GM21360 (cell line): ENCODE measurements around the gene TMEM44.

Source experiments
- ATAC-seq: cut with Tn5 transposase; IDR thresholded peaks from one replicate; pipeline ENCODE4 v1.9.1; 2021; ENCODE audit warnings: mild to moderate bottlenecking, moderate library complexity; ENCODE audit not compliant: unreplicated experiment

Gene TMEM44

DNA sequence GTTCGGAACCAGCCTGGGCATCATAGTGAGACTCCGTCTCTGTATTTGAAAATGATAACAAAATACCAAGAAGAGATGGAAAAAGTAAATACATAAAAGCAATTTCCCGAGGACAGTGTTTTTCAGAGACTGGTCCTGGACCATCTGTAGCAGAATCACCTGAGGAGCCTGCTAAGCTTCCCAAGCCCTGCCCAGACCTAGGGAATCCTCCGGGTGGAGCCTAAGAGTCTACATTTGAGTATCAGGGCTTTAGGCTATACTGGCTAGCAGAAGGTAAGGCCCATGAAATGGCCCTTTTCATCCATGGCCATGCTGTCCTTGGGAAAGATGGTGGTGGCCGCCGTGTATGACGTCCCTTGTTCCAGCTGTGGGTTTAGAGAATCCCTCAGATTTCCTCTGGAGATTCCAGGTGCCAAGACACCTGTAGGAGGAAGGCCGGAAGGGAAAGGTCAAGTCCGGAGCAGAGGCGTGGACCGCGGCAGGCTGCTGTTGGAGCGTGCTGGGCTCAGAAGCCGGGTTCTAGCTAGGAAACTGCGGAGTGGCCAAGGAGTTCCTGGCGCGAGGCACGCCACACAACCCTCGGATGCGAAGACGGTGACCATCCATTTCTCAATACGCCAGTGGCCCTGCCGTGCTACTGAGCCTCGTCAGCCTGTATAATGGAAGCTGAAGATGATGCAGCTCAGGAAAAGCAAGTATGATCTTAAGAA lies 50.9 kb downstream of the TMEM44 start:
- ATAC-seq, result no peak

DNA sequence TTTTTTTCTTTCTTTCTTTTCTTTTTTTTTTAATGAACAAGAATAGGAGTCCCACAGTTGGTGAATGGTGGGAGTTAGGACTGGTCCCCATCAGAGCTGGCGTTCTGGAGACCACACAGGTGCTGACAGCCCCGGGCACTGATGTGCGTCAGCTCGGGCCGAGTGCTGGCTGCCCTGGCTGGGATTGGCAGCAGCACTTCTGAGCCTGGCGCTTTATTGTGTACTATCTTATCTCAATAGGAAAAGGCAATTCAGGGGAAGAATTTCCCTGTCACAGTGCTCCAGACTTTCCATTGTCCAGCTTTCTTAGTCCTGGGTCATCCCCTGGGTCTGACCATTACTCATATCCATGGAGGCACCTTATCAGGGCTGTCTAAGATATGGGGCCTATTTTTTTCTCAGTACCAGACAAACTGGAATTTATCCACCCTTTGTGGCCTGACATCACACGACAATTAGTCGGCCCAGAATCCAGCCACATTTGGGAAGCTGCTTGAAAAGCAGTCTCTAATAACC lies 54.1 kb downstream of the TMEM44 start:
- no peak for ATAC-seq

DNA sequence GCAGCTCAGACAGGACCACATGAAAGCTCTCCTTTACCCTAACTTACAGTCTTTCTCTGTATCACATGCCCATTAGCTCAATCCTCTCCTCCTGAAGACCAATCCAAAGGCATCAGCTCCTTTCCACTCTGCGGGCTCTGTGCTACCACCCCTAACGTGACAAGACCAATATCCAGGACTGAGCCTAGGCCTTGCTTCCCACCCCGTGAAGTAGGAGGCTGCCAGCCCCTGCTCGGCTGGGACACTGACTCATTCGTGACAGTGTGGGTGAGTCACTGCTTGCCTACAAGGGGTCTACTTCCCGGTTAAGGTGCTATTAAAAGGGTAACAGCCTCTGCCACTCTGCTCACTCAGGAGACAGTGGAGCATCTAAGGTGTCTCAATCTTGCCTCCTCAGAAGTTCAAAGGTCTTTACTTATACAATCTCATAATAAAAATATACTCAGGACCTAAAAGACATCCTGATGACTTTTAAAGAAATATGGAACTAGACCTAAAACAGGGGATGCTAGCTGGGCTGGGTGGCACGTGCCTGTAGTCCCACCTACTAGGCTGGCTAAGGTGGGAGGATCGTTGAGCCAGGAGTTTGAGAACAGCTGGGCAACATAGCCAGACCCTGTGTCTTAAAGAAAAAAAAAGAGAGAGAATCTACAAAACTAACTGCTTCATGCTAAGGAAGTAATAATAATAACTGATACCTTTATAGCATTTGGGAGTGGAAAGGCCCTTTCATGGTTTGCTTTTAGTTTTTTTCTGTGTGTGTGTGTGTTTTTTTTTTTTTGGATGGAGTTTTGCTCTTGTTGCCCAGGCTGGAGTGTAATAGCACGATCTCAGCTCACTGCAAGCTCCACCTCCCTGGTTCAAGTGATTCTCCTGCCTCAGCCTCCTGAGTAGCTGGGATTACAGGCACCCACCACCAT lies 55.0 kb downstream of the TMEM44 start:
- ATAC-seq, result no peak

DNA sequence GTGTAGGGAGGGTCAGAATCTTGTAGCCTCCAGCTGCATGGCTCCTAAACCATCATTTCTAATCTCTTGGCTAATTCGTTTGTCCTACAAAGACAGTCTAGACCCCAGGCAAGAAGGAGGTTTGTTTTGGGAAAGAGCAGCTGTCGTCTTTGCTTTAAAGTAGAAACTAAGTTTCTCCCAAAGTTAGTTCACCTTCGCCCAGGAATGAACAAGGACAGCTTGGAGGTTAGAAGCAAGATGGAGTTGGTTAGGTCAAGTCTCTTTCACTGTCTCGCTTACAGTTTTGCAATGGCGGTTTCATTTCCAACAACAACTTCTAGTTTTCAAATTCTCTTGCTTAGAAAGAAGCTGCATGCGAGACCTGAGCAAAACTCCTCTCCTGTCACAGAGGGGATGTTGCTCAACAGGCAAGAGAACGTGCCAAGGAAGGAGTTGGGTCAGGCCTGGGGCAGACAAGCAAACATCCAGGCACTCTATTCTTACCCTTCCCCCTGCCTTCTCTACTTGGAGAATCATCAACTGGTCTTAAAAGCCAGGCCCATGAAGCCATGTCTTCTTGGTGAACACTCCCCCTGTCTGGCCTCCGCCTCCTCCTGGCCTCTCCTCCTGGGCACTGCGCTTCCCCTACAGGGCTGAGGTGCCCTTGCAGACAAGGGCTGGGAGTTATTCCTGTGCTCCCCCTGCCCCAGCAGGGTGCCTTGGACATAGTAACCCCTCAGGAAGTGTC lies 57.6 kb downstream of the TMEM44 start:
- no peak for ATAC-seq

DNA sequence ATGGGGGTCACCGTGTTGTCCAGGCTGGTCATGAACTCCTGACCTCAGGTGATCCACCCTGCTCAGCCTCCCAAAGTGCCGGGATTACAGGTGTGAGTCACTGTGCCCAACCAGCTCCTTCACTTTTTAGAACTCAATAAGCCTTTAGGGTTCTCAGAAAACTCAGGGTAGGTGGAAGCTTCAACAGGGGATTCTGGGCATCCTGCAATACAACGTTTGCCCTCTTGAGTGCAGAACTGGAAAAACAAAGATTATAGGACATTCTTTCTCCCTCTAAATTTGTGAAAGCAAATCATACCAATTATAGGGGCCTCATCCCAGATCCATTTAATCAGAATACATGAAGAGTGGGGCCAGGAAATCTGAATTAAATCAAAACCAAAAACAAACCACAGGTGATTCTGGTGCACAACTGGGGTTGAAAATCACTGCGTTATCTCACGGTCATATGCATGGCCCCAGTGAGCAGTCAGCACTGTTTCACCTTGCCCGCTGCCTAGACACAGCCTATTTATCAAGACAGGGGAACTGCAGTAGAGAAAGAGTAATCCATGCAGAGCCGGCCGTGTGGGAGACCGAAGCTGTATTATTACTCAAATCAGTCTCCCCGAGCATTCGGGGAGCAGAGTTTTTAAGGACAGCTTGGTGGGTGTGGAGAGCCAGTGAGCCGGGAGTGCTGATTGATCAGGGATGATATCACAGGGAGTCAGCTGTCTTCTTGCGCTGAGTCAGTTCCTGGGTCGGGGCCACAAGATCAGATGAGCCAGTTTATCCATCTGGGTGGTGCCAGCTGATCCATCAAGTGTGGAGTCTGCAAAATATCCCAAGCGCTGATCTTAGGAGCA lies 58.4 kb downstream of the TMEM44 start:
- no peak for ATAC-seq

DNA sequence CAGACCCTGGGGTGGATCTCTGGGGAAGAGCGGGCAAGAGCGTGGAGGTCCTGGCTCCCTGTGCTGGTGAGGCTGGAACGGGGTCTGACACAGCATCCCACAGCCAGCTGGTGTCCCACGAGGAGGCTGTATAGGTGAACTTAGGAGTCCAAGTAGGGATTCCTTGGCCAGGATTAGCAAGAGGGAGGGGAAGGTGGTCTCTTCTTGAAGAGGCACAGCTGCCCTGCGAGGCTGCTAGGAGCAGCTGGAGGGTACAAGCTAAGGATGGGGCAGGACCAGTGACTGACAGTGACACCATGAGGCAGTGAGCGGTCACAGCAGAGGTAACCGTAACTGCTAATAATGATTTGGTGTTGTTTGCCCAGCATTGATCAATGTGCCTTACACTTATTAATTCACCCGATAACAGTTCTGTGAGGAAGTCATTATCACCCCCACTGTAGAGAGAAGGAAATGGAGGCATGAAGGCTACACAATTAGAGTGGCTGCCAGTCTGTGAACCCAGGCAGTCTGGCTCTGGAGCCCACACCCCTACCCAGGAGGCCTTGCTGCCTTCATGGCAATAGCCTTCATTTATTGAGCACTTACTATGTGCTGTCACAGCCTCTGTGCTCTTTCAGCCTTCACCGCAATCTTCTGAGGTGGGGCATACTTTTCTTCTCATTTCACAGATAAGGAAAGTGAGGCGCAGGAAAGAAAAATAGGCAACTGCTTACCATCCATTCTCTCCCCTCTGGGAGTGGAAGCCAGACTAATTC lies 59.4 kb downstream of the TMEM44 start:
- peak; percentile 79 for ATAC-seq

DNA sequence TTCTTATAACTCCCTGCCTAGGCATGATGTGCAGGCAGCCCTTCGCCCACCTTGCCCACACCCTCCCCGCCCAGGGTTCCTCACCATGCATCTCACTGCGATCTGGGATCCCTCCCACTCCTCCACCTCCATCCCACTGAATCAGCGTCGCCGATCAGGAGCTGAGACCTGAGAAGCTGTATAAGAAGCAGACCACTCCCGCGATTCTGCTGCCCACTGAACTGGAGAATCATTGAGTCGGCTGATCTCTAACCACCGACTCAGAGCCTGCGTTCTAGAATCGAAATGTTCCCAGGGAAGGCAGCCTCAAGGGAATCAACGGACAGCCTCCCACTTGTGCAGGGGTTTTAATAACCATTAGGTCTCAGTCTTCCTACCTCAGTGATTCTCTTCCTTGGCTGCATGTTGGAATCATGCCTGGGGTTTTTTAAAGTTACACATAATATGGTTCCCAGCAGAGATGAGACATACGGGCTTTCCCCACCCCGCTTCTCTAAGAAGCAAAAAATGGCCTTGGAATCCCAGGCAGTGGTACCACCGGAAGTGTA lies 60.2 kb downstream of the TMEM44 start:
- ATAC-seq, result no peak

DNA sequence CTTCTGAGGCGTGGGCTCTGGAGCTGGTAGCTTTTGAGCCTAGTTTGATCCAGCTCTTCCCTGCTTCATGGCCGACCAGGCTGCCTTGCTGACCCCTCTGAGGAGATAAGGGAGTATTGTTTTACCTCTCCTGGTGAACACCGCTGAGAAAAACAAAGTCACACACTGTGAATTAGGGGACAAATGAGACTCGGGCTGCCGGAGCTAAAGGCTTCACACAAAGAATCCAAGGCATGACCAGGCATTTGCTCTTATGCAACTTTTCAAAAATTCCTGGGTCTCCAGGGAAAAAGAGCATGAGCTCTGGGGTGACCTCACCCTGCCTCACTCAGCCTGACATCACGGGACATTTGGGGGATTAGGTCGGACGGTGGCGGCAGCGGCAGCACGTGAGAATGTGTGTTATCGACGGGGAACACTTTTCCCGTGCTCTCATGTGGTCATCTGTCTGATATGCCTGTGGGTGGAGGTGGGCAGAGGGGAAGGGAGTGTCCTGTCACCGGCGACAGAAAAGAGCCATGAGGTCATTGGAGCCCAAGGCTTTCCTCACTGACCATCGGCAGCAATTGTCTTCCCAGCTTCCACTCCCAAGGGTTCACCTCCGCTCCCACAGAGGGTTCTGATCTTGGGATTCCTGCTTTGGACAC lies 61.0 kb downstream of the TMEM44 start:
- ATAC-seq, result no peak

DNA sequence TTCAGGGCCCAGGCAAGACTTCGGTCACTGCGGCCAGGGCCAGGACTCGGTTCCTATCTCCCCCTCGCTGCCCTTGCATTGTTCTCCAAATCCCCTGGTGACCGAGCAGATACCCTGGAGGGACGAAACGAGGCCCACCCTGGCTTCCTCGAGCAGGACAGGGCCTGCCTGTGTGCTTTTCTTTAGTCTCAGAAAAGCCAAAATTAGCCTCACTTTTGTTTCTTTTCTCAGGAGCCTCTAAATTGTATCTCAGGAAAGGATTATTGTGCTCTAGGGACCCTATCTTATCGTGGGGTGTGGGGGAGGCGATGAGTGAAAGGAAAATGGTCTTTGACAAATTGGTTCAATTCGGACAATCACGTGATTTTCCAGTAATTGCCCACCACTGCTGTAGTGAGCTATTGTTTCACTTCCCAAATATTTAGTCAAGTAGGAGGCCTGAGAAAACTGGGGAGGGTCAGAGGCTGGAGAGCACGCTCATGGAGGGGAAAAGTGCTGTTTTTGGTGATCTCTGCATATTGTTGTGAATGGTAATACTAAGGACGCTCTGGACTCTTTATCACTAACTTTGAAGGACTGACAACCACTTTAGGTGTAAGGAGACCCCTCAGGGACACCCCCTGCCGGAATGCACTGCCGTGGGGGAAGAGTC lies 61.6 kb downstream of the TMEM44 start:
- ATAC-seq, result no peak

DNA sequence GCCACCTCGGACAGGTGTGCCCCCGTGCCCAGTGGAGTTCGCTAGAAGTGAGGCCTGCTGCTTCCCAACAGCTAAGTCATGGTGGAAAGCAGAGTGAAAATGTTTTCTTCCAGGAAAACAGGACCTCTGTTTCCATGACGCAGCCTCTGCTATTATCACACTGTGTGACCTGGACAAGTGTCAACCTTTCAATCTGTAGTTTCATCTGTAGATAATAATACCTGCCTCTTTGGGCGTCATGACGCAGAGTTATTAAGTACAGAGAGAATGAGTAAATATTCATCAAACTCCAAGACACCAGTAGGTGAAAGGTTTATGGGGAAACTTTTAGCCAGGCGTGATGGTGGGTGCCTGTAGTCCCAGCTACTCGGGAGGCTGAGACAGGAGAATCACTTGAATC lies 62.3 kb downstream of the TMEM44 start:
- ATAC-seq, result no peak

DNA sequence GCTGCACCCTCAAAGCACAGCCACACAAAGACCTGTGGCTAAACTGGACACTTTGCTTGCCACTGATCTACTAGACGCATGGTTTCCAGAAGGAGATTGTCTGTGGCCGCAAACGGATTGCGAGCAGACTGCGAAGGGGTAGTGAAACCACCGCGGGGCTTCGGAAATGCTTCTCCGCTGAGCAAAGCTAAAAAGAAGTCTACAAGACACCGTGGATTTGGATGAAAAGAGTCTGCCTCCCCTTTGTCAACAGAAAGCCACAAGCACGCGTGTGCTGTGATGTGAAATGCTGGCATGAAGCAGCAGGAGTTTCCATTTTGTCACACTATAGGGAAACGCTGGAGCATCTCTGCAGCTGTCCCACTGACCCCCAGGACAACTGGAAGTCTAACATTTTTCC lies 63.0 kb downstream of the TMEM44 start:
- no peak for ATAC-seq

DNA sequence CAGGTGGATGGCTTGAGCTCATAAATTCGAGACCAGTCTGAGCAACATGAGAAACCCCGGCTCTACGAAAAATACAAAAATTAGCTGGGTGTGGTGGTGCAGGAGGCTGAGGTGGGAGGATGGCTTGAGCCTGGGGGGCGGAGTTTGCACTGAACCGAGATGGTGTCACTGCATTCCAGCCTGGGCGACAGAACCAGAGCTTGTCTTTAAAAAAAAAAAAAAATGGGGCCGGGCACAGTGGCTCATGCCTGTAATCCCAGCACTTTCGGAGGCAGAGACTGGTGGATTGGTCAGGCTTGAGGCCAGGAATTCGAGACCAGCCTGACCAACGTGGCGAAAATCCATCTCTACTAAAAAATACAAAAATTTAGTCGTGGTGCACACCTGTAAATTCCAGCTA lies 64.0 kb downstream of the TMEM44 start:
- no peak for ATAC-seq

DNA sequence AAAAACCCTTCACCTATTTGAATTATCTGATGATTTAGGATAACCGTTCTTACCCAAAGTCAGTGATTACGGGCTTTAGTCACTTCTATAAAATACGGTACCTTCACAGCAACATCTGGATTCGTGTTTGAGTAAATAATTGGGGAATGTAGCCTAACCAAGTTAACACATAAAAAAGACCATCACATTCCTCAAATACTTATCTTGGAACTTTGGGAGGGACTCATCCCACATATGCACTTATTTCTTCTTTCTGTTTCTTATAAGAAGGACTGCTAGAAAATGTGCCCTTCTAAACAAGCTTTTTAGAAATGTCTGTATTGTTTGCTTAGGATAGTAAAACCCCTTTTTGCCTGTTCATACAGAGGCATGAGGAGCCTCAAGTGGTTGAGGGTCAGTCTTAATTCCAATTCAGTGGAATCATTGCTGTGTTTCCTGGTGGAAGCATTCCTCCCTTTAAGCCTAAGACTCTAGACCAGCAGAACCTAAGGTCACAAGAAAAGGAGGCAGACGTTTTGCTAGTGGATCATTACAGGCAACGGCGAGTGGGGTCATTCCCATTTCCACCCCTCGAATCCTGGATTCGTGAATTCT lies 67.5 kb downstream of the TMEM44 start:
- ATAC-seq, result no peak

DNA sequence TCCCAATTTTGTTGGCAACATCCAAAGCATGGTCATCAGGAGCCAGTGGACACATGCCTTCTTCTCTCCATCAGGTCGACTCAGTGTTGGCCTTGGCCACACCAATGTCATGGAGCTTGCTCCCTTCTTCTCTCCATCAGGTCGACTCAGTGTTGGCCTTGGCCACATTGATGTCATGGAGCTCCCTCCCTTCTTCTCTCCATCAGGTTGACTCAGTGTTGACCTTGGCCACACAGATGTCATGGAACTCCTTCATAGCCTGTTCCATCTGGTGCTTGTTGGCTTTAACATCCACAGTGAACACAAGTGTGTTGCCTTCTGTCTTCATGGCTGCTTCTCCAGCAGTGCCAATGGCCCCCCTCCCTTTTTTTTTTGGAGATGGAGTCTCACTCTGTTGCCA lies 70.2 kb downstream of the TMEM44 start:
- ATAC-seq, result no peak

DNA sequence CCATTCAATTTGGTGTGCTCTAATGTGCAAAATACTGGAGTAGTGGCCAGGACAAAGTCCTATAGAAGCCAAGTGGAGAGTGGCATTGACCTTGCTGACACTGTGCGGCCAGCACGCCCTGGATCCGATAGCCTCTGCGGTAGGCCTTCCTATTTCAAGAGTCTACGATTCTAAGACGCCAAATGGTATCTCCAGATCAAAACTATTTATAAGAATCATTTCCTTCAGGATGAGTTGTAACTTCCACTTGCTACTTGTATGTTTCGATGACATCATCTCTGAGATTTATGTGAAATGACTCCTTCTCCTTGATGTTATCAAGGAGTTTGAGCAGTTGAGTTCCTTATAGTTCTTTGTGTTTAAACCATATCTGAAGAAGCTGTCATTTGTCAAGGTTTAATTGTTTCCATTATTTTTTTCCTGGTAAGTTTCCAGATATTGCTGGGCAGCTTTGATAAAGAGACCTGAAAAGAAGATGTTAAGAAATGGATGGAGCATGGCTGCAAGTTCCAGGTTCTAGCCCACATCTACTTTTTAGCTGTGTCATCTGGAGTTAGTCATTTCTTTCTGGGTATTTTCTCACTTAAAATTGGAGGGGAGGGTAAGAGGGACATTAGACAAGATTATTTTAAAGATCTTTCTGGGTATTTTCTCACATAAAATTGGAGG lies 71.8 kb downstream of the TMEM44 start:
- ATAC-seq, result no peak

DNA sequence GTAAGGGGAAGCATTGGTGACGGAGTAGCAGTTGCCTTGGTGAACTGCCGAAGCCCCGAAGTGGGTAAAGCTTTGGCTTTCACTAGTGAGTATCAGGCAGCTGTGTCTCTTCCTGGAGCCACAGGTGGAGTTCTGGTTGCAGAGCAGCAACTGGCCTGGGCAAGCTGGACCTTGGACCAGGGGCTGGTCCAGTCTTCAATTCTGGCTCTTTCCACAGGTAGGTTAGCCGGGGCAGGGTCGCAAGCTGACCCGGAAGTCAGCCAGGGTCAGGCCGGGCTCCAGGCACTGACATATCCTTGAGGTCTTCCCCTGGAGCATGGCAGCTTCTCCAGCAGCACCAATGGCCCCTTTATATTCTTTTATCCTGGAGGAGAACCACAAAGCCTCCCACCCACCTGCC lies 73.2 kb downstream of the TMEM44 start:
- no peak for ATAC-seq

DNA sequence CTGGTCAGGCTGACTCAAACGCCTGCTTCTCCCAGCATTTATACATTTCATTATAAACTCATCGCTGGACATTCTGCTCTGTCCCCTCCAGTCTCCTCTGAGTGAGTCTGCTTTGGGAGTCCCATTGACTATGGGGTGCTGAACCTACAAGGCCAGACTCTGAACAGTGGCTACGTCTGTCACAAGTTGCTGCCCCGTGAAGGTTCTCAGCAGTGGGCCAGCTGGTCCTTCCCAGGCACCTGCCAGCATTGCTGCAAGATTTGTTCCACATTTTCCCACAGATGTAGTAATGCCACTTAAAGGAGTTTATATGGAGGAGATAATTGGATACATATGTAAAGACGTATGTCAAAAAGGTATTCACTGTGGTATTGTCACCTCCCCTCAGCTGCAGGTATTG lies 73.7 kb downstream of the TMEM44 start:
- ATAC-seq, result no peak
